ENCODE results near the gene CDKAL1. TPM values are rescaled to one million over a fixed set of nuclear protein-coding genes. Genes with fewer than 3 reads are reported as not detected.
"Not testable (repeated sequence)": the region's sequence is repeated elsewhere in the genome, so short reads cannot be mapped to it uniquely, and the experiment has no call there.

The CDKAL1 gene
- total RNA-seq: 8.8 and 11.2 TPM in 2 replicates

- DNase-seq (ENCODE audit: extremely low read depth, low read depth, low spot score): peak; percentile 68
These were observed at the start of gene CDKAL1 for GRCh38 chr6:20534295-20535262. Gene CDKAL1 (plus strand): TSS chr6:20534457. CDS start chr6:20546351, 11,894 bp downstream.

- DNase-seq (ENCODE audit: extremely low read depth, low read depth, low spot score): no peak
These were observed 47.6 kb upstream of the CDKAL1 start for GRCh38 chr6:20486641-20487040.

DNA sequence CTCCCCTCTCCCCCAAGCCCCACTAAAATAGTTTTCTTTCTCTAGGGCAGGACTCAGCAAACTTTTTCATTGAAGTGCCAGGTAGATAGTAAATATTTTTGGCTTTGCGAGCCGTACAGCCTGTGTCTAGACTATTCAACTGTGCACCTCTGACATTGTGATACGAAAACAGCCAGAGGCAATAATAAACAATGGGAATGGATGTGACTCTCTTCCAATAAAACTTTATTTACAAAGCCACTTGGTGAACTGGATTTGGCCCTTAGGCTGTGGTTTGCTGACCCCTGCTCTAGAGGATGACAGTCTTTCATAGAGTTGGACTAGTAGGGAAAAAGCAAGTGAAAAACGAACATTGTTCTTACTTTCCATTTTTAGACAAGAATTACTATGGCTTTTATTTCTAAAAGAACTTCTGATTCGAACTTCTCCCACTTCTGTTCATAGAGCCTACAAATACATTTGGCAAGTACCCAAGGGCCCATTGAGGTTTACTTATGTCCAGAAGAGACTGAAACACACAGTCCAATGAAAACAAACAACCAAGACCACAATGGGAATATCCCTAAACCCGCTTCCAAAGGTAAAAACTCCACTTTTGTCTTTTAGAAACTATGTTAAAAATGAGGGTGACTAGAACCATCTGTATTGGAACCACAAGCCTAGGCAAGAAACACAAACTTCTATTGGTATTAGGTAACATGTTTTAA lies 46.4 kb upstream of the CDKAL1 start:
- DNase-seq (ENCODE audit: extremely low read depth, low read depth, low spot score): no peak

- DNase-seq (ENCODE audit: extremely low read depth, low read depth, low spot score): no peak
These were observed 43.7 kb upstream of the CDKAL1 start for GRCh38 chr6:20490591-20490990.

GRCh38 chr6:20492099-20492498 lies 42.2 kb upstream of the CDKAL1 start:
- DNase-seq (ENCODE audit: extremely low read depth, low read depth, low spot score): no peak

DNA sequence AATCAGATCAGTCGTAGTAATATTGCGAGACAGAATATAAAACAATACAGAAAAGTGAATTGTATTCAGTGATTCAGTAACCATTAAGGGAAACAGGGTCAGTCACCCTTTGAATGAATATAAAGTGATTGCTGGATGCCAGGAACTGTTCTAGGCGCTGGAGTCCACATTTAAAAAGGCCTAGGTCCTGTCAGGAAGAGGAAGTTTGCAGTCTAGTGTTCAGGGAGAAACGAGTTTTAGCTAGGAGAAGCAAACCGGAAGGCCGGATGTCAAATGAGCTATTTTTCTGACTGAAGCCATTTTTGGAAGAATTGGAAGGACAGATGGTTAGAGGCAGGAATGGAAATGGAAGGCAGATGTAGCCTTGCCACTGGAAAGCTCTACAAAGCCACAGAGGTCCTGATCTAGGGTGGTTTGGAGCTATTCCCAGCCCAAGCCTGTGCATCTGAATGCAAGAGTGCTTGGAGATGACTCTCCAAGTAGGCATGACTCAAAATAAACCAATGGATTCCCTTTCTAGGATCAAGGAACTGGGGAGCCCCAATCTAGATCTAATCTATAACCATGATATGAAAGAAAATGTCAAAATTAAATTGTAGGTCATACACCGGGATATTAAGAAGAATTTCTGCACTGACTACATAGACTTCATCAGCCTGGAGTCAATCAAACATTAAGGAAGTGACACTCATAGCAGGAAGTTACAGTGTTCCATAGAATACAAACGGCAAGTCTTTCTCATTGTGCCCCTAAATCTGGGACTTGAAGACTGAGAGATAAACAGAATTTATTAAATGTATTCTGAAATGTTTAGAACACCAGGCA lies 36.8 kb upstream of the CDKAL1 start:
- DNase-seq (ENCODE audit: extremely low read depth, low read depth, low spot score): peak; percentile 27

- no peak for DNase-seq (ENCODE audit: extremely low read depth, low read depth, low spot score)
These were observed 36.2 kb upstream of the CDKAL1 start for GRCh38 chr6:20498041-20498385.

DNA sequence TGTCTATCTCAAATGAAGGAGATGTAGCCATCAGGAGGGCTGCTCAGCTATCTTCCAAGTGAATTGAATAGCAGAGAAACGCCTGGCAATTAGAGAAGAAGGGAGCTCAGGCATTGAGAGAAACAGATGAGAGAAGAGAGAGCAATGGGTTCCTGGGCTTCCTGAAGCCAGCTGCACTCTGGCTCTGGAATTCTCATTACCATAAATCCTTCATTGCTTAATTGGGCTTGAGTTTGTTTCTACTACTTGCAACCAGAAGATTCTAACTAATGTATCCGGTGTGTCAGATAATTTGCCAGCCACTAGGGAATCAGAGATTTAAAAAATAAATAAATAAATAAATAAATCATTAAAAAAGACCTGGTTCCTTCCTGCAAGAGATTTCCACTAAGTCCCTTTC lies 25.0 kb upstream of the CDKAL1 start:
- DNase-seq (ENCODE audit: extremely low read depth, low read depth, low spot score): no peak

- DNase-seq (ENCODE audit: extremely low read depth, low read depth, low spot score): no peak
These were observed 22.4 kb upstream of the CDKAL1 start for GRCh38 chr6:20511852-20512251.

DNA sequence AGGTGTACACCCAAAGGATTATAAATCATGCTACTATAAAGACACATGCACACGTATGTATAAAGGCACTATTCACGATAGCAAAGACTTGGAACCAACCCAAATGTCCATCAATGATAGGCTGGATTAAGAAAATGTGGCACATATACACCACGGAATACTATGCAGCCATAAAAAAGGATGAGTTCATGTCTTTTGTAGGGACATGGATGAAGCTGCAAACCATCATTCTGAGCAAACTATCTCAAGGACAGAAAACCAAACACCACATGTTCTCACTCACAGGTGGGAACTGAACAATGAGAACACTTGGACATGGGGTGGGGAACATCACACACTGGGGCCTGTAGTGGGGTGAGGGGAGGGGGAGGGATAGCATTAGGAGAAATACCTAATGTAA lies 9.0 kb upstream of the CDKAL1 start:
- not testable (repeated sequence) for DNase-seq (ENCODE audit: extremely low read depth, low read depth, low spot score)

DNA sequence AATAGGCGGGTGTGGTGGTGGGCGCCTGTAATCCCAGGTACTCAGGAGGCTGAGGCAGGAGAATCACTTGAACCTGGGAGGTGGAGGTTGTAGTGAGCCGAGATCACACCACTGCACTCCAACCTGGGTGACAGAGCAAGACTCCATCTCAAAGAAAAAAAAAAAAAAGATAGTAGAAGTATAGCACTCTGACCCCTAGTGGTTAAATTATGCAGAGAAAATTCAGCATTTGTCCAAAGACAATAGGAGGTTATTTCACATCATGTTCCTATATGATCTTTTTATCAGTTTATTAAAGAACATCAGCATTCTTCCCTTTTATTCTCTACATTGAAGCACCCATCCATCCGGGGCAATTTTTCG lies 5.2 kb upstream of the CDKAL1 start:
- DNase-seq (ENCODE audit: extremely low read depth, low read depth, low spot score): peak; percentile 44

DNA sequence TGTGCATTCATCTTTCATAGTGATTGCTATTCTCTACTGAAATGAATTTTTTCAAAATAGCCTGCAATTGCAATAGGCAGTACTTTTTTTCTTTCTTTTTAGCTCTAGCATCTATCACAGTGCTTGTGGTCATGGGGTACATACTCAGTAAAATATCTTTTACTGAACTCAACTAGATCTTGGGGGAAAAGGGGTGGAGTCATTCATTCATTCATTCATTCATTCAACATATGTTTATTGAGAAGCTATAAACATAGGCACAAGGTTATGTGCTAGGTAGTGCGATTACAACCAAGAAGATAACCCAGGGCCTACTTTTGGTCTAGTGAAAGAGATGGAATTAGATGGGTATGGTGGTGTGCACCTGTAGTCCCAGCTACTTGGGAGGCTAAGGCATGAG lies 1.4 kb upstream of the CDKAL1 start:
- no peak for DNase-seq (ENCODE audit: extremely low read depth, low read depth, low spot score)

GRCh38 chr6:20533746-20534294 lies 437 bp upstream of the CDKAL1 start:
- DNase-seq (ENCODE audit: extremely low read depth, low read depth, low spot score): no peak

DNA sequence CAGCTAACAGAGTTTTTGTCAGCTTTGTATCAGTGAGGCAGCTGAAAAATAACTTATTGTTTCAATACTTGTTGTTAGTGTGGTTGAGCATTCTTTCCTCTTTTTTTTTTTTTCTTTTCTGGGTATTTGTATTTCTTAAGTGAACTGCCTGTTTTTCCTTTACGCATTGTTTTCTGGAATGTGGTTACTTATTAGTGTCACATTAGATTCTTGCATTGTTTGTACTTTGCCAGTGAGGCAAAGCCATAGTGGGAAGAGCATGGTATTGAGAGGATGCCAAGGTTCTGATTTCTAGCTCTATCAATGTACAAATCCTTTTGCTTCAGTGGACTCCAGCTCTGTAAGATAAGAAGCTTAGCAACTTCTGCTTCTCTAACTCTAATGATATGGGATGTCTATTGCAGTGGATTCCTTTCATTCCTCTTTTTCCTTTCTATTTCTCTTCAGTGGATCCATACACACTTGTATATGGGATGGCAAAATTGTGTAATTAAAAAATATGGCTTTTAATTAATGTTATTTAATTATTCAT lies 3.9 kb downstream of the CDKAL1 start:
- DNase-seq (ENCODE audit: extremely low read depth, low read depth, low spot score): no peak

DNA sequence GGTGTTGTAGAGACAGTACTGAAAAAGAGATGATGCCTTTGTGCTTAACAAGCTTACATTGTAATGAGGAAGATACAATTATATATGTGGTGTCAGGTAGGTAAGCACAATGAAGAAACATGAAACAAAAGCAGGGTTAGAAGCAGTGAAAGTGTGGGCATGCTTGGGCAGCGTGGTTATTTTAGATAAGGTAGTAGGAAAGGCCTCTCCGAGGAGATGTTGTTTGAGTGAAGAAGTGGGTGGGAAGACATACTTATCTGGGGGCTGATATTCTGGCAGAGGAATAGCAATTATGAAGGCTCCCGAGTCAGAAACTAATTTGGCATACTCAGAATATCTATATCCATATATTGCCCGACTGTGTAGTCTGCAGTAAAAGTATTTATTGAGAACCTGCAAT lies 4.7 kb downstream of the CDKAL1 start:
- no peak for DNase-seq (ENCODE audit: extremely low read depth, low read depth, low spot score)

GRCh38 chr6:20539387-20539786 lies 5.1 kb downstream of the CDKAL1 start:
- no peak for DNase-seq (ENCODE audit: extremely low read depth, low read depth, low spot score)

GRCh38 chr6:20540683-20541082 lies 6.4 kb downstream of the CDKAL1 start:
- no peak for DNase-seq (ENCODE audit: extremely low read depth, low read depth, low spot score)

- DNase-seq (ENCODE audit: extremely low read depth, low read depth, low spot score): no peak
These were observed 7.1 kb downstream of the CDKAL1 start for GRCh38 chr6:20541382-20541781.

- peak; percentile 77 for DNase-seq (ENCODE audit: extremely low read depth, low read depth, low spot score)
These were observed 8.8 kb downstream of the CDKAL1 start for GRCh38 chr6:20542927-20543602.

- no peak for DNase-seq (ENCODE audit: extremely low read depth, low read depth, low spot score)
These were observed 14.0 kb downstream of the CDKAL1 start for GRCh38 chr6:20548264-20548663.

Measured in glomerular endothelial cell (primary cell).